ENCODE measurements around the gene SLC1A7. TPM values are rescaled to one million over a fixed set of nuclear protein-coding genes. Genes with fewer than 3 reads are reported as not detected.
A peak's percentile ranks its signal among the peaks of the same experiment; 100 is the strongest.

SLC1A7 gene
- total and polyA plus RNA-seq, 2 of the 13 experiments (the other 11 are each of a cell fraction or from before 2014, with no cell fraction given) = 0.04 to 2.0 TPM

- TF ChIP-seq MAFF (IDR thresholded peaks at IDR 0.05; ENCODE audit: low read depth, low read length) (no peak), DDIT3 (CRISPR knock-in tag; IDR thresholded peaks at IDR 0.05) (no peak), ZNF557 (CRISPR knock-in tag; IDR thresholded peaks at IDR 0.05) (no peak), SIN3B (IDR thresholded peaks at IDR 0.05; ENCODE audit: low read length) (no peak), SYNCRIP (IDR thresholded peaks at IDR 0.05; ENCODE audit: insufficient read depth, low read depth, low read length) (no peak), ZNF878 (CRISPR knock-in tag; IDR thresholded peaks at IDR 0.05) (peak; percentile 97), ZNF749 (CRISPR knock-in tag; IDR thresholded peaks at IDR 0.05; ENCODE audit: borderline replicate concordance) (no peak), HNRNPH1 (optimal IDR thresholded peaks at IDR 0.05; ENCODE audit: low read depth, low read length) (no peak), MXI1 (IDR thresholded peaks at IDR 0.05; ENCODE audit: borderline replicate concordance, low read depth, low read length) (peak; percentile 15; the same call in 1 of the 3 replicates), RORA (CRISPR knock-in tag; IDR thresholded peaks at IDR 0.05) (no peak), HNRNPL (IDR thresholded peaks at IDR 0.05; ENCODE audit: low read depth, low read length) (peak; percentile 76; the same call in 1 of the 2 replicates), FOXJ3 (CRISPR knock-in tag; IDR thresholded peaks at IDR 0.05; ENCODE audit: borderline replicate concordance) (peak; percentile 91), GPN1 (CRISPR knock-in tag; IDR thresholded peaks at IDR 0.05; ENCODE audit: borderline replicate concordance) (no peak), NKX3-1 (CRISPR knock-in tag; IDR thresholded peaks at IDR 0.05) (peak; percentile 74; the same call in 1 of the 2 replicates), ARHGAP35 (CRISPR knock-in tag; IDR thresholded peaks at IDR 0.05; ENCODE audit: borderline replicate concordance) (peak; percentile 56; the same call in 1 of the 2 replicates), MXD1 (CRISPR knock-in tag; IDR thresholded peaks at IDR 0.05) (no peak), PCBP2 (optimal IDR thresholded peaks at IDR 0.05; ENCODE audit: low read depth, low read length, poor library complexity, severe bottlenecking) (no peak), MIXL1 (CRISPR knock-in tag; IDR thresholded peaks at IDR 0.05) (peak; percentile 78), ZNF556 (CRISPR knock-in tag; IDR thresholded peaks at IDR 0.05; ENCODE audit: borderline replicate concordance) (peak; percentile 90; the same call in 1 of the 2 replicates), LCORL (IDR thresholded peaks at IDR 0.05) (no peak), LCORL (CRISPR knock-in tag; IDR thresholded peaks at IDR 0.05) (peak; percentile 95), KDM1A (CRISPR knock-in tag; IDR thresholded peaks at IDR 0.05) (peak; percentile 88; the same call in 1 of the 2 replicates), RCOR2 (CRISPR knock-in tag; IDR thresholded peaks at IDR 0.05) (no peak; the same call in none of the 2 replicates), ZNF275 (CRISPR knock-in tag; IDR thresholded peaks at IDR 0.05; ENCODE audit: borderline replicate concordance) (no peak), HNF4G (IDR thresholded peaks at IDR 0.05; ENCODE audit: borderline replicate concordance, low read depth, low read length) (peak; percentile 99), HNF4G (CRISPR knock-in tag; IDR thresholded peaks at IDR 0.05; ENCODE audit: borderline replicate concordance, low read depth) (peak; percentile 99), ZMYM3 (CRISPR knock-in tag; IDR thresholded peaks at IDR 0.05) (peak; percentile 96), RBFOX2 (IDR thresholded peaks at IDR 0.05; ENCODE audit: low read depth, low read length) (no peak), ZSCAN29 (CRISPR knock-in tag; conservative IDR thresholded peaks at IDR 0.05) (peak; percentile 82; the same call in 1 of the 2 replicates), BRCA1 (CRISPR knock-in tag; IDR thresholded peaks at IDR 0.05) (no peak; the same call in 1 of the 2 replicates)
- TF ChIP-seq, protein P1, sequence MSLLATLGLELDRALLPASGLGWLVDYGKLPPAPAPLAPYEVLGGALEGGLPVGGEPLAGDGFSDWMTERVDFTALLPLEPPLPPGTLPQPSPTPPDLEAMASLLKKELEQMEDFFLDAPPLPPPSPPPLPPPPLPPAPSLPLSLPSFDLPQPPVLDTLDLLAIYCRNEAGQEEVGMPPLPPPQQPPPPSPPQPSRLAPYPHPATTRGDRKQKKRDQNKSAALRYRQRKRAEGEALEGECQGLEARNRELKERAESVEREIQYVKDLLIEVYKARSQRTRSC (CRISPR knock-in tag; IDR thresholded peaks at IDR 0.05; ENCODE audit: low read depth) = no peak
Observed at GRCh38 chr1:53160924-53161378, 18.5 kb upstream of the SLC1A7 start (continued).

Measured in HepG2 (cell line).